NCI-H1417 treated with DMSO at 0.1 percent for 48 hours (cell line): Measurements from ENCODE around the gene CIRBP.
"Not testable (repeated sequence)": the region's sequence is repeated elsewhere in the genome, so short reads cannot be mapped to it uniquely, and the experiment has no call there.

ENCODE experiments used
- DNase-seq: peaks from one replicate; lab custom pipeline; 2025; lab: John Stamatoyannopoulos, UW

CIRBP gene

DNA sequence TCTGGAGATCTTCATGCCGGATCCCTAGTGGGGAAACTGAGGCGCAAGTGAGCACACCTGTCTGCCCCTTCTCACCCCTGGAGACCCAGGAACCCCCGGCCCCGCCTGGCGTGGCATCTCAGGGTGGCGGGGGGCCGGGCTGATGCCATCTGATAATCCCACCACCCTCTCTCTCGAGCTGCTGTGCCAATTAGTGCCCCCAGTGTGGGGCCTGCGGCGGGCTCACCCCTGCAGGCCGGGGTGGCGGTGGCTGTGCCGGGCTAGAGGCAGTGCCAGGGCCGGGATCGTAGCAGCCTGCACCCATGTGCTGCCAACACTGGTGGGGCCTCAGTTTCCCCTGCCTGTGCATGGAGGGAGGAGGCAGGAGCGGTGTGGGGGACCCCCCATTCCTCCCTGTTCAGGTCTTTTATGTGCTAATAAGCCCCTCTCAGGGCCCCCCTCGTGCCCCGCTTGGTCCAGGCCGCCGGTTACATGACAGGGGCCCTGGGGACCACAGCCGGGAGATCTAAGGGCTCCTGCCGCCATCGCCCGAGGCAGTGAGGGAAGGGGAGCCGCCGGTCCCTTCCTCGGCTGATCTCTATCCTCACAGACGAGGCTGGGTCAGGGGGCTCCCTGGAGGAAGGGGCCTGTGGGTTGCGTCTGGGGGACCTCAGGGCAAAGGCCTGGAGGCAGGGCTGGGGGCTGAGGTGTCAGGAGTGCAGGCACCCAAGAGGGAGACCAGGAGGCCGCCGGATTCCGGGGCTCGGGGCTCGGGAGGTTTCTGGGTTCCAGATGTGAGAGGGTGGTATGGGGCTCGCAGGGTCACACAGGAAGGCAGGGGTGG lies 24.9 kb downstream of the CIRBP start:
- DNase-seq: no peak

DNA sequence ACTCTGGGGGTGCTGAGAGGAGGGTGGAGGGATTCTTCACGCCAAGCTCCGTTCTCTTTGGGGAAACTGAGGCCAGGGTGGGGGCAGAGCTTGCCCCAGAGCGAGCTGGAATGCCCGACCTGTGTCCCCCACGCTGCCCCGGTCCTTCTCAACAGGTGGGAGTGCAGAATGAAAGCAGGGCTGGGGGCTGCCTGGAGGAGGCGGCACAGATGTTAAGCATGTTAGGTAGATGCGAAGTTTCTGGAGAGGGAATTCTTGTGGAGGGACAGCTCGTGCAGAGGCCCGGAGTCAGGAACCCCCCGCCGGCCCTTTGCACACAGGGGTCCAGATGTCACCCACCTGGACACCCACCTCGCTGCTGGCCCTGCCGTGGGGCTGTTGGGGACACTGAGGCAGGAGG lies 25.6 kb downstream of the CIRBP start:
- DNase-seq: no peak

DNA sequence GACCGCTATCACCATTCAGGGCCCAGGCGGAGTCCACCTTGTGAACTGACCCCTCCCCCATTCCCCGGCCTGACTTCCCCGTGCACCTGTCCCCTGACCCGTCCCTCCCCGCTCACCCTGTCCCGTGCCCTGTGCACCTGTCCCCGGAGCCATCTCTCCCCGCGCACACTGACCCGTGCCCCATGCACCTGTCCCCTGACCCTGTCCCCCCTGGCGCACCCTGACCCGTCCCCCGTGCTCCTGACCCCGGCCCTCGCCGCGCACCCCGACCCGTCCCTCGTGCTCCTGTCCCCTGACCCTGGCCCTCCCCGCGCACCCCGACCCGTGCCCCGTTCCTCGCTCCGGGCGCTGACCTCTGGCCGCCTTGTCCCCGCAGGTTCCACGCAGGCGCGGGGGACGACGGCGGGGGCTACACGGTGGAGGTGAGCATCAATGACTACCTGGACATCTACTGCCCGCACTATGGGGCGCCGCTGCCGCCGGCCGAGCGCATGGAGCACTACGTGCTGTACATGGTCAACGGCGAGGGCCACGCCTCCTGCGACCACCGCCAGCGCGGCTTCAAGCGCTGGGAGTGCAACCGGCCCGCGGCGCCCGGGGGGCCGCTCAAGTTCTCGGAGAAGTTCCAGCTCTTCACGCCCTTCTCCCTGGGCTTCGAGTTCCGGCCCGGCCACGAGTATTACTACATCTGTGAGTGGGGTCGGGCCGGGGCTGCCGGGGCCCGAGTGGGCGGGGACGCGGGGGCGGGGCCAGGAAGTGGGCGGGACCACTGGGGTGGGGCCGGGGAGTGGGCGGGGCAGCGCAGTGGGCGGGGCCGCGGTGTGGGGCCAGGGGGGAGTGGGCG lies 26.3 kb downstream of the CIRBP start:
- no peak for DNase-seq

DNA sequence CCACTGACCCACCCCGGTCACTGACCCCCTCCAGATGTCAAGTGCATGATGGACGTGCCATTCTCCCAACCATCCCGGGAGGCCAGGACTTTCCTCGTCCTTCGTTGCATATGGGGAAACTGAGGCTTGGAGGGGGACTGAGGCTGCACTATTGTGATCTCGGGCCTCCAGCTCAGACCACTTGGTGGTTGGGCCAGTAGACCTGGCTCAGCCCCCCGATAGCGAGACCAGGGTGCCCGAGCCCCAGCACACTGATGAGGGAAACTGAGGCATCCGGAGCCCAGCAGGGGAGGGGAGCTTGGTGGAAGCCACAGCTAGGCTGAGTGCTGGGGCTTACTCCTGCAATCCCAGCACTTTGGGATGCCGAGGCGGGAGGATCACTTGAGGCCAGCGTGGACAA lies 26.9 kb downstream of the CIRBP start:
- DNase-seq: no peak

DNA sequence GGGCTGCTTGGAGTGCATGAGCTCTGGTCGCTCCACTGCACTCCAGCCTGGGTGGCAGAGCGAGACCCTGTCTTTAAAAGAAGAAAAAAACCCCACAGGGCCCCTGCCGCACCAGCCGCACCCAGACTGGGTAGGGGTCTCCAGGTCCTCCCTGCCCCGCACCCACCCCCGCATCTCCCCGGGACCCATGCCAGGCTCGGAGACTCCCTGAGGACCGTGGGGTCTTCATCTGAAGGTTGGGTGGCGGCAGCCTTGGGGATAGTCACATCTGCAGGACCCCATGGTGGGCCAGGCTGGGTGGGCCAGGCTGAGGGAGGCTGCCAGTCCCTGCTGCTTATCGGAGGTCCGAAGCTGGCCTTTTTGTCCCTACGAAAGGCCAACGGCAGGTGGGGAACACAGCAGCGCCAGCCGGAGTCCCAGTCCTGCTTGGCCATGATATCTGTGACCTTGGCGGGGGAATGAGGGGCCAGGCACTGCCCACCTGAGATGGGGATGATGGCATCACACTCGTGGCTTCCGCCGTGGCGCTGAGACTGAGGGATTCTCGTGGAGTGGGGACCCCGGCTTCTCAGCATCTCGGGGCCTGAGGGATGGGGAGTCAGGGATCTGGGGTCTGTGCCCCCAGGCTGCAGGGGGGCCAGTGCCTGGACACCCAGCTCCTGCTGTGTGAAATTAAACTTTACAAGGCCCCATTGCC lies 27.6 kb downstream of the CIRBP start:
- DNase-seq: no peak

DNA sequence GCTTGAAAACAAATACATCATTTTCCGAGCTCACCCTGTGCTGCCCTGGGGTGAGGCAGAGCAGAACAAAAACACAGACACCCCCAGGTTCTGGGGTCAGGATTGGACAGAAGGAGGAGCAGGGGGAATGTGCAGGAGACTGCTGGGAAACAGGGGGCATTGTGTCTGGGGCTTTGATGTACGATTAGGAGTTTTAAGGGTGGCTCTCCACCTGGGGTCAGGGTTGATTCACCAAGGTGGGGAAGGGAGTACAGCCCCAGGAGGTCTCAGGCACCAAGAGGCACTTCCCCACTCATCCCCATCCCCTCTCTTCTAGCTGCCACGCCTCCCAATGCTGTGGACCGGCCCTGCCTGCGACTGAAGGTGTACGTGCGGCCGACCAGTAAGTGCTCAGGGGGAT lies 29.1 kb downstream of the CIRBP start:
- no peak for DNase-seq

DNA sequence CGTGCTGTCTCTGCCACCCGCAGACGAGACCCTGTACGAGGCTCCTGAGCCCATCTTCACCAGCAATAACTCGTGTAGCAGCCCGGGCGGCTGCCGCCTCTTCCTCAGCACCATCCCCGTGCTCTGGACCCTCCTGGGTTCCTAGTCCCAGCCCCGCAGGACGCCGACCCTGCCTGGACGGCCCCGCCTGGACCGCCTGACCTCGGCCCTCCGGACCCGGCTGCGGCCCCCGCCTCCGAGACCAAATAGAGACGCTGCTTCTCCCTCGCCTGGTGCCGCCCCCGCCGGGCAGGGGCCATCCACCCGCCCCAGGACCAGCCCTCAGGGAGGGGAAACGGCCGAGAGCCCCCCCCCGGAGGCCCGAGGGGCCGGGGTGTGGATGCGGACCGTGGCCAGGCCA lies 30.7 kb downstream of the CIRBP start:
- DNase-seq: no peak

DNA sequence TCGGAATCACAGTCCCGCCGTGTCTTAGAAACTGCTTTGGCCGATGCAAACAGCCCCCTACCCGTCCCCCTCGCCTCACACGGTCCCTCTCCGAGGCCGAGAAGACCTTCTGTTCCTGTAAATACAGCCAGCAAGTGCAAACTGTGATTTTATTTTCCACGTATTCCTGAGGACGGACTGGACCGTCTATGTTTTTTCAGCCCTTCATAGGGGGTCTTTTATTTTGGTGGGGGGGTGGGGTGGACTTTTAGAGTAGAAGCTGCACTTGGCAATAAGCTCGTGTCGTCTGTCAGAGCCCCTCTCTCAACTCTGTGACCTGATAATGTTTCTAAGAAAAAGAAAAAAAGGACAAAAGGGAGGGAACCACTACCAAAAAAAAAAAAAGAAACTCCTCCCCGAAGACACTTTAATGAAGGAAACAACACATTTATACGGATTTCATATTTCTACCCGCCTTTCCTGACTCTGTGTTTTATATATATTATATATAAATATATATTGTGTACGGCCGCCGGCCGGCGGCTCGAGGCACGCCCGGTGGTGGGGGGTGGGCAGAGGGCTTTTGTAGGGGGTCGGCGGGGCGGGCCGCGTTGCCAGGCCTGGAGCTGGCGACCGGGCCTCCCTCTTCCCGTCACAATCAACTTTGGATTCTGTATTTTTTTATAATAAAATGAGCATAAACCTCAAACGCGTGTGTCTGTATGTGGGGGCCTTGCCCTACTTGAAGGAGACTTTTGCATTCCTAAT lies 31.8 kb downstream of the CIRBP start:
- DNase-seq: no peak

DNA sequence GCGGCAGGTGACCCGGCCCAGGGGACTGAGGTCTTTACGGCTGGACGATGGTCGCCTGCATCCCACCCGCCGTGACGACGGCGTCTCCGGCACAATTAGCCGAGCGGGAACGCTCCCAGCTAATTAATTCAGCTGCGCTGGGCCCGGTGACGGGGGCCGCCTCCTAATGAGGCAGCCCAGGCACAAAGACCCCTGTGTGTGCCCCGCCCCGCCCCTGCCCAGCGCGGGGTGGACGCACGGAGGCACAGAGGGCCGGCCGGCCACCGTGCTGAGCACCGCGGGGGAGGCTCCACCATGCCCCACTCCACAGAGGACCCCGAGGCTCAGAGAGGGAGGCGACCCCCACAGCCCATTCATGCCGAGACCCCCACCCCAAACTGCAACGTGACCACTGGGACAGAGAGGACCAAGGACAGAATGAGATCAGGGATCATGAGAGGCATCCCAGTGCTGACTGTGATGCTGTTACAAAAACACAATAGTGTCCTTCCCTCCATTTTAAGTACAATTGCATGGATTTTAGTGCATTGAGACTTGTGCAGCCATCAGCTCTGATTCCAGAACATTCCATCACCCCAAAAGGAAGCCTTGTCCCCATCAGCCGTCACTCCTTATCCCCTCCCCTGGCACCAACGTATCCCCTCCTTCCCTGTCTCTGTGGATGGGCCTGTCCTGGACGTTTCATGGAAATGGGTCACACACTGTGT lies 33.6 kb downstream of the CIRBP start:
- DNase-seq: no peak

DNA sequence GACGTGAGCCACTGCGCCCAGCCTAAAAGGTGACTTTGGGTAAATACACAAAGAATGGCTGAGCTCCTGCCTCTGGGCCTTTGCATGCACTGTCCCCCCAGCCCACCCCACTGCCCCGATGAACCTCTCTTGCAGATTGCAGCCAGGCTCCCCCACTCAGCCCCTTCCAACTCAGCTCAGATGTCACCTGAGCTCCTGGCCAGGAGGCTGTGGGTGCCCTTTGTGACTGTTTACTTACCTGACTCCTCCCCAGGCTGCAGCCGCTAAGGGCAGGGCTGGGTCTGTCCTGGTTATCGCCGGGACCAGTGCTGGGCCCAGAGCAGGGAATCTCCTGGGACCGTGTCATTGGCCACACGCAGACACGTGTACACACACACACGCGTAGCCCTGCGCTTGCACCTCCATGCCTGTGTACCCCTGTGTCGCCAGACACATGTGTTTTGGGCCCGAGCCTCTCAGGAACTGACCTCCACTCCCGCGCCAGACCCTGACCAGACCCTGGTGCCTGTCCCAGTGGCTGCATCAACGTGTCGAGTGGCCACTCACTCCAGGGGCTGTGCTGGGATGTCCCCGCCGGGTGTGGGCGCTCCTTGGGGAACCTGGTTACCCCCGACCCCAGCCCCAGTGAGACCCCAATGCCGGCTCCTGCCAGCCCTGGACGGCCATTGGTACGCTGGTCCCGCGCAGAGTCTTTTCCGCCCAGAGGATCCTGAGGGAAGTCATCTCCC lies 35.2 kb downstream of the CIRBP start:
- no peak for DNase-seq

DNA sequence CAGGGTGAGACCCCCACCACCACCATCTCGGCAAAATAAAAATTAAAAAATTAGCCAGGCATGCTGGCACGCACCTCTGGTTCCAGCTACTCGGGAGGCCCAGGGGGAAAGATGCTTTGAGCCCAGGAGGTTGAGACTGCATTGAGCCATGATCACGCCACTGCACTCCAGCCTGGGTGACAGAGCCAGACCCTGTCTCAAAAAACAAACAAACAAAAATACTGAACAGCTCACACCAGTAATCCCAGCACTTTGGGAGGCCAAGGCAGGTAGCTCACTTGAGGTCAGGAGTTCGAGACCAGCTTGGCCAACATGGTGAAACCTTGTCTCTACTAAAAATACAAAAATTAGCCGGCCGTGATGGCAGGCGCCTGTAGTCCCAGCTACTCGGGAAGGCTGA lies 36.2 kb downstream of the CIRBP start:
- not testable (repeated sequence) for DNase-seq

DNA sequence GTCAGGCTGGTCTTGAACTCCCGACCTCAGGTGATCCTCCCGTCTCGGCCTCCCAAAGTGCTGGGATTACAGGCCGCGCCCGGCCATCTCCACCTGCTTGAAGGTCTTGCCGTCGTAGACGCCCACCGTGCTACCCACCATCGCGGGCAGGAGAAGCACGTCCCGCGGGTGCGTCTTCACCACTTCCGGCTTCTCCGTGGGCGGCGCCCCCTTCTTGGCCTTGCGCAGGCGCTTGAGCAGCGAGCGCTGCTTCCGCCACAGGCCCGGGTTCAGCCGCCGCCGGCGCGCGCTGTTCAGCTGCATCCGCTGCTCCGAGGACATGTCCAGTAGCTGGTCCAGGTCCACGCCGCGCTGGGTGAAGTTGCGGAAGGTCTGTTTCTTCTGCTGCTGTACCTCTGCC lies 38.2 kb downstream of the CIRBP start:
- DNase-seq: no peak

DNA sequence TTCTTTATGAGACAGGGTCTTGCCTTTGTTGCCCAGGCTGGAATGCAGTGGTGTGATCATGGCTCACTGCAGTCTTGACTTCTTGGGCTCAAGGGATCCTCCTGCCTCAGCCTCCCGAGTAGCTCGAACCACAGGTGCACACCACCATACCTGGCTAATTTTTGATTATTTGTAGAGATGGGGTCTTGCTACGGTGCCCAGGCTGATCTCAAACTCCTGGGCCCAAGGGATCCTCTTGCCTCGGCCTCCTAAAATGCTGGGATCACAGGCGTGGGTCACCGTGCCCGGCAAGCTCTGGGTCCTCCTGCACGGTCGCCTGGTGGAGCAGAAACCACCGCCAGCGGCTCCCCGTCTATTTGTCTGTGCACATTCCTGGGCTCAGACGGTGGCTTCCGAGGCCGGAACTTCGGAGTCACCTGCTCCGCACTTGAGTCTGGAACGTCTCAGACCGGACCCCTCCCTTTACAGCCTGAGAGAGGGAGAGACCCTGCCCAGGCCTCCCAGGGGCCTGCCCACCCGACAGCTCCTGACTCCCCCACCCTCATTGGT lies 38.7 kb downstream of the CIRBP start:
- no peak for DNase-seq

DNA sequence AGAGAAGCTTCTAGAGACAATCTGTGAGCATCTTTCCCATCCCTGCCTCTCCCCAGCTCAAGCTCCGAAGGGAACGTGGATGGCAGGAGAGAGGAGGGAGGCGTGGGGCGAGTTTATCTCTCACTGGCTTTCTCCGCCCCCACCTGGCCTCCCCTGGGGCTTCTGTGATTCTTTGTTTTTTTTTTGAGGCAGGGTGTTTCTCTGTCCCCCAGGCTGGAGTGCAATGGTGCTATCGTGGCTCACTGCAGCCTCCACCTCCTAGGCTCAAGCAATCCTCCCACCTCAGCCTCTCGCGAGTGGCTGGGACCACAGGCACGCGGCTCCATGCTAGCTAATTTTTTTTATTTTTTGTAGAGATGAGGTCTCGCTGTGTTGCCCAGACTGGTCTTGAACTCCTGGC lies 39.6 kb downstream of the CIRBP start:
- DNase-seq: no peak

DNA sequence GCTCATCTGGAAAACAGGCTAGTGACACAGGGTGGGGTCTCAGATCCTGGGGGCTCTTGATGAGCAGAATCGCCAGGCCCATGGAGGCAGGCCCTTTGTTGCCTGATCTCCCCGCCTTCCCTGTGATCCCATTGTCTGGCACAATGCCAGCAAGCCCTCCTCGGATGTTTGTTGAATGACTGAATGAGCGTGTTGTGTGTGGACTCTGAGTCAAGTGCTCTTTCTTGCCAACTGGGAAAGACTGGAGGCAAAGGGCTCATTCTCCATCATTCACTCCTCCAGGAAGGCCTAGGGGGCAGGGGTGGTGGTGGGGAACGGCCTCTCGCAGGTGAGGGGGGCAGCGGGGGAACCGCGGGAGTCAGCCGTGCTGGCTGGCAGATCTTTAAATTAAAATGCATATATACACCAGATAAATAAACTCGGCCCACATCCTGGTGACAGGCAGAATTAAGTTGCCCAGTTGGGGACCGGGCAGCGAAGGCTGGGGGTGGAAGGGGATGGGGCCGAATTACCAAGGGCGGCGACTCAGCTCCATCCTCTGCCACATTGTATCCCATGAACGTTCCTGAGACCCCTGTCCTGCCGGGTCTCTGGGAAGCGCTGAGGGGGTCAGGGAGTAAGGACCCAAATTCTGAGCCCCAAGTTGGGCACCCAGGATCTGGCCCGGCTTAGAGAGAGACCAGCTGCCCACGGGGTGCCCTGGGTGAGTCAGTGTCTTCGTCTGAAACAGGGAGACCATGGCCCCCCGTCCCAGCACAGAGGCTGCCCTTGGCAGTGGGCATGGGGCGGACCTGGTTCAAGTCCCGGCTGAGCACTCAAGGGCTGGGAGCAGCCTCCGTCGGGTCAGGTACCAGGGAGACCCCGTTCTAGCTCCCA lies 41.1 kb downstream of the CIRBP start:
- DNase-seq: no peak

DNA sequence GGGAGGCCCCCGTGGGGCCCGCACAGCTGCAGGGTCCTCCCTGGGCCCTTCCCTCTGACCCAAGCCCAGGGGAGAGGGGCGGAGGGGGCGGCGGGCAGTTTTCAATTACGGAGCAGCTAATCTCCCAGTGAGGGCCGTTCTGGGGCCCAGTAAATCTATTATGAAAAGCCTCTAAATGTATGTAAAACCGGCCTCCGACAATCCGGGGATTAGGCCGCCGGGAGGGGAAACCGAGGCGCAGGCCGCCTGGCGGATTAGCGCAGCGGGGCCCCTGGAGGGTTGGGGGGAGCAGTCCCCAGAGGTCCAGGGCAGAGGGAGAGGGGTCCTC lies 41.7 kb downstream of the CIRBP start:
- no peak for DNase-seq

DNA sequence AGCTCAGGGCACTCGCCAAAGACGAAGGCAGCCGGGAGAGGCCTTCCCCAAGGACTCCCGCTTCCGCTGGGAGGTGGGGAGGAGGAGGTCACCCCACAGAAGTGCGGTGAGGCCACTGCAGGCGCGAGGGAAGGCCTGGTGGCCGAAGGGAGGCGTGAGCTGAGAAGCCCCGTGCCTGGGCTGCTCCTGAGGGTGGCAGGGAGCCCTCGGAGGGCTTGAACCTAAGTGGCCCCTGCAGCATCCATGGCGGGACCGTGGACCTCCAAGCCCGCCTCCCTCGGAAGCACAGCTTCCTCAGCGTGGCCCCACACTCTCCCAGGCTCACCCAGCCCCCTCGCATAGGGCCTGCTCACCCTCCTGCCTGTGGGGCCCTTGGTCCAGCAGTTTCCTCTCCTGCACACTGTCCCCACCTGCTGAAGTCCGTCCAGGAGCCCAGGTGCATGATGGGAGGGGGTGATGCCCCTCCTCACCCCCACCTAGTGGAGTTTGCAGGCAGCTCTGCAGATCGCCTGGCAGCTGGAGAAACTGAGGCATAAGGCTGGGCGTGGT lies 42.5 kb downstream of the CIRBP start:
- no peak for DNase-seq

DNA sequence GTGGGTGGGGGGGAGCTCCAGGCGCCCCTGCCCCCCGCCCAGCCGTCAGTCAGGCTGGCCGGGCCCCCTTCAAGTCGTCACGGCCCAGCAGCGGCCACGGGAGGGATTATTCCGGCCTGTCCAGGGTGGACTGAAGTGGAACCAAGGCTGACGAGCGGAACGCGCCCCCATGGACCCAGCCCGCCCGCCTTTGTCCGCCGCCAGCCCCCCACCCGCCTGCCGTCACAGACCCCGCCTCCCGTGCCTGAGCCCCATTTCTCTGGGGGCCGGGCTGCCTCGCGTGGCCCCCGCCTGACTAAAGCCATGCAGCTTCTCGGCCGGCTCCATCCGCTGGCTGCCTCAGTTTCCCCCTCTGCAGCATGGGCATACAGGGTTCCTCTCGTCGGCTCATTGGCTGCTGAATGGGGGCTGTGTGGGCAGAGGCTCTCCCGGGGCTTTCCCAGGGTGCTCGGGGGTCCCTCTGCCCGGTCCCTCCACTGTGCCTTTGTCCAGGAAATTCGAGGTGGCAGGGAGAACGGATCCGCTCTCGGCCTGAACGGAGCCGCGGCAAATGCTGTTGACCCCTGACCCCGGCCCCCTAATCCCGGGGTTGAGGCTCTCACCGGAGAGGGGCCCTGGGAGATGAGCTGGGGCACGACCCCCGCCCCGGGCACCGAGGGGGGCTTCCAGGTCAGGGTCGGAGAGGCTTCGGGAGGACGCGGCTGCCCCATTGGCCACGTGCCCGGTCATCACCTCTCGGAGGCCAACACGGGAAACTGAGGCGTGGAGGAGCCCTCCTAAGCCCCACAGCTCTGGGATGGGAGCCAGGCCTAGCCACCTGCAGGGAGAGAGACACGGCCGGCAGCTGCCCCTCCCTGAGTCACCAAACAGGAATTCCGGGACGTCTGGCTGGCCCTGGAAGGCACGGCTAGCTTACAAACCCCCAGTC lies 43.9 kb downstream of the CIRBP start:
- no peak for DNase-seq
